HepG2 (cell line): ENCODE measurements around the gene SNAPC4. TPM values are rescaled to one million over a fixed set of nuclear protein-coding genes. Genes with fewer than 3 reads are reported as not detected.

Source experiments
- GLI4 ChIP-seq: sonication (generic); formaldehyde crosslinking; IDR thresholded peaks from 2 replicates; pipeline ENCODE4 v1.5.1; 2020; ENCODE audit warnings: missing genetic modification reagents, mild to moderate bottlenecking, moderate library complexity, borderline replicate concordance
- IRX3 ChIP-seq: sonication (generic); formaldehyde crosslinking; IDR thresholded peaks from 2 replicates; pipeline ENCODE4 v1.8.1; 2023; ENCODE audit warnings: mild to moderate bottlenecking, low read depth, missing genetic modification reagents, borderline replicate concordance
- JUN ChIP-seq: sonication (generic); formaldehyde crosslinking; IDR thresholded peaks from 2 replicates; pipeline ENCODE4 v1.4.0; 2020; ENCODE audit warnings: mild to moderate bottlenecking, missing genetic modification reagents
- NFYB ChIP-seq: sonication (generic); formaldehyde crosslinking; IDR thresholded peaks from 2 replicates; pipeline ENCODE4 v1.4.0; 2020; ENCODE audit warnings: missing genetic modification reagents
- NR1H2 ChIP-seq: sonication (generic); formaldehyde crosslinking; IDR thresholded peaks from 2 replicates; pipeline ENCODE4 v1.8.1; 2022; ENCODE audit warnings: low read depth, missing genetic modification reagents, borderline replicate concordance
- ZNF569 ChIP-seq: sonication (generic); formaldehyde crosslinking; IDR thresholded peaks from 2 replicates; pipeline ENCODE4 v1.5.0; 2020; ENCODE audit warnings: mild to moderate bottlenecking, missing genetic modification reagents, moderate library complexity, borderline replicate concordance
- ZNF674 ChIP-seq: sonication (generic); formaldehyde crosslinking; IDR thresholded peaks from 2 replicates; pipeline ENCODE4 v1.5.0; 2020; ENCODE audit warnings: low read depth, mild to moderate bottlenecking, missing genetic modification reagents
- ZNF704 ChIP-seq: sonication (generic); formaldehyde crosslinking; IDR thresholded peaks from 2 replicates; pipeline ENCODE4 v1.8.1; 2023; ENCODE audit warnings: mild to moderate bottlenecking, inconsistent platforms, moderate library complexity, missing genetic modification reagents, borderline replicate concordance
- polyA plus RNA-seq, 8 experiments: library from polyadenylated mRNA; depleted of rRNA in 3 of 8; stranded (reverse) in 7 of 8; unstranded in 1 of 8; fragments of >200 nt; fragmentation: Illumina TruSeq in 4 of 8; extraction: Trizol in 4 of 8; gene quantifications; 2 replicates each; pipeline versions ENCODE4 v1.2.1 to v1.2.3, GENCODE V29; 2011 to 2016; ENCODE audit warnings: low read depth in 4 of 8, missing spikeins in 1 of 8, mixed read lengths in 1 of 8; ENCODE audit not compliant: insufficient read depth in 1 of 8
- total RNA-seq, 5 experiments: library from RNA; depleted of rRNA; stranded (reverse); fragments of >200 nt; fragmentation: Illumina TruSeq; extraction: Trizol; gene quantifications; 2 replicates each; pipeline ENCODE4 v1.2.3, GENCODE V29; 2016; ENCODE audit warnings: low read depth in 1 of 5
- TF ChIP-seq, protein P1 (sequence below): sonication (generic); formaldehyde crosslinking; conservative IDR thresholded peaks from 2 replicates; pipeline ENCODE4 v1.4.0; 2020; ENCODE audit warnings: missing genetic modification reagents
- TF ChIP-seq, protein P2 (sequence below): sonication (generic); formaldehyde crosslinking; IDR thresholded peaks from 2 replicates; pipeline ENCODE4 v1.4.0; 2020; ENCODE audit warnings: mild to moderate bottlenecking, missing genetic modification reagents
- TF ChIP-seq, protein P3 (sequence below): sonication (generic); formaldehyde crosslinking; IDR thresholded peaks from 2 replicates; pipeline ENCODE4 v1.5.1; 2020; ENCODE audit warnings: missing genetic modification reagents, mild to moderate bottlenecking, borderline replicate concordance
- TF ChIP-seq, protein P4 (sequence below): IDR thresholded peaks from 2 replicates; pipeline ENCODE4 v1.6.1; 2016; ENCODE audit warnings: low read depth, missing genetic modification reagents, missing compliant biosample characterization

The SNAPC4 gene
- total and polyA plus RNA-seq, 2 of the 13 experiments (the other 11 are each of a cell fraction or from before 2014, with no cell fraction given): 2.0 to 6.0 TPM

DNA sequence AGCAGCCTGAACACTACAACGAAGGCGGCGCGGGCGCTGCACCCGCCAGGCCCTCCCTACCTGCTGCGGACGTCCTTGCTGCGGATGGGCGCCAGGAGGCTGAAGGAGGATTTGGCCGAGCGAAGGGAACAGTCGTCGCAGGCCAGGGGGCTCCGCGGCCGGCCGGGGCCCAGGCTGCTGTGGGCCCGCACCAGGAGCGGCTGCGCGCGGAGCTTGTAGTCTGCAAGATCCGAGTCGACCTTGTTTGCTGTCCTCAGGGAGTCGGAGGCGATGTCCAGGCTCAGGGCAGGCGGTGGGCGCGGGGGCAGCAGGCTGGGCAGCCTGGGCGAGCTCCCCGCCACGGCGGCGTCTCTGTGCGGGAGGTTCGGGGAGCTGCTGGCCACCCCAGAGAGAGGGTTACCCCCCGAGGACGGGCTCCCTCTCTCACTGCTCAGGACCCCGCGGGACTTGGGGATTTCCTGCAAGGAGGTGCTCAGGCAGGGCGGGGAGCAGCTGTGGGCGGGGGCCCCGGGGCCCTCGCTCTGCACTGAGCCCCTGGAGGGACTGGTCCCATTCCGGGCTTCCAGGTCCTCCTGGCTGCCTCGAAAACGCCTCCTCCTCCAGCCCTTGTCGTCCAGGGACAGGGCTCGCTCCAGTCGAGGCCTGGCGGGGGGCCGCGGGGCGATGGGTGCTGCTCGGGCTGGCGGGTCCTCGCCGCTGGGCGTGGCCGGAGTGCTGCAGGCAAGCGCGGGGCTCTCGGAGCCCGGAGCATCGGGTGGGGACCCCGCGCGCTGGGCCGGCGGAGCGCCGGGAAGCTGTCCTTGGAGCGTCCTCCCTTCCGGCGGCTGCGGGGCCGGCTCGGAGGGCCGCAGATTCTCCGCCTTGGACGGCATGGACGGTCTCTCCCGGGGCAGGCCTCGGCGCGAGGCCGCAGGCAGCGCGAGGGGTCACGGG lies 38.8 kb upstream of the SNAPC4 start (continued):
- TF ChIP-seq, protein P1, sequence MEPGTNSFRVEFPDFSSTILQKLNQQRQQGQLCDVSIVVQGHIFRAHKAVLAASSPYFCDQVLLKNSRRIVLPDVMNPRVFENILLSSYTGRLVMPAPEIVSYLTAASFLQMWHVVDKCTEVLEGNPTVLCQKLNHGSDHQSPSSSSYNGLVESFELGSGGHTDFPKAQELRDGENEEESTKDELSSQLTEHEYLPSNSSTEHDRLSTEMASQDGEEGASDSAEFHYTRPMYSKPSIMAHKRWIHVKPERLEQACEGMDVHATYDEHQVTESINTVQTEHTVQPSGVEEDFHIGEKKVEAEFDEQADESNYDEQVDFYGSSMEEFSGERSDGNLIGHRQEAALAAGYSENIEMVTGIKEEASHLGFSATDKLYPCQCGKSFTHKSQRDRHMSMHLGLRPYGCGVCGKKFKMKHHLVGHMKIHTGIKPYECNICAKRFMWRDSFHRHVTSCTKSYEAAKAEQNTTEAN: no peak
- TF ChIP-seq ZNF674 (CRISPR knock-in tag) (no peak), IRX3 (no peak), JUN (no peak), NFYB (no peak), ZNF569 (no peak), ZNF704 (CRISPR knock-in tag) (no peak), NR1H2 (CRISPR knock-in tag) (no peak), GLI4 (CRISPR knock-in tag) (no peak; the same call in 1 of the 2 replicates)
- TF ChIP-seq, protein P2, sequence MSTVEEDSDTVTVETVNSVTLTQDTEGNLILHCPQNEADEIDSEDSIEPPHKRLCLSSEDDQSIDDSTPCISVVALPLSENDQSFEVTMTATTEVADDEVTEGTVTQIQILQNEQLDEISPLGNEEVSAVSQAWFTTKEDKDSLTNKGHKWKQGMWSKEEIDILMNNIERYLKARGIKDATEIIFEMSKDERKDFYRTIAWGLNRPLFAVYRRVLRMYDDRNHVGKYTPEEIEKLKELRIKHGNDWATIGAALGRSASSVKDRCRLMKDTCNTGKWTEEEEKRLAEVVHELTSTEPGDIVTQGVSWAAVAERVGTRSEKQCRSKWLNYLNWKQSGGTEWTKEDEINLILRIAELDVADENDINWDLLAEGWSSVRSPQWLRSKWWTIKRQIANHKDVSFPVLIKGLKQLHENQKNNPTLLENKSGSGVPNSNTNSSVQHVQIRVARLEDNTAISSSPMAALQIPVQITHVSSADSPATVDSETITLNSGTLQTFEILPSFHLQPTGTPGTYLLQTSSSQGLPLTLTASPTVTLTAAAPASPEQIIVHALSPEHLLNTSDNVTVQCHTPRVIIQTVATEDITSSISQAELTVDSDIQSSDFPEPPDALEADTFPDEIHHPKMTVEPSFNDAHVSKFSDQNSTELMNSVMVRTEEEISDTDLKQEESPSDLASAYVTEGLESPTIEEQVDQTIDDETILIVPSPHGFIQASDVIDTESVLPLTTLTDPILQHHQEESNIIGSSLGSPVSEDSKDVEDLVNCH (CRISPR knock-in tag): no peak
- TF ChIP-seq, protein P3, sequence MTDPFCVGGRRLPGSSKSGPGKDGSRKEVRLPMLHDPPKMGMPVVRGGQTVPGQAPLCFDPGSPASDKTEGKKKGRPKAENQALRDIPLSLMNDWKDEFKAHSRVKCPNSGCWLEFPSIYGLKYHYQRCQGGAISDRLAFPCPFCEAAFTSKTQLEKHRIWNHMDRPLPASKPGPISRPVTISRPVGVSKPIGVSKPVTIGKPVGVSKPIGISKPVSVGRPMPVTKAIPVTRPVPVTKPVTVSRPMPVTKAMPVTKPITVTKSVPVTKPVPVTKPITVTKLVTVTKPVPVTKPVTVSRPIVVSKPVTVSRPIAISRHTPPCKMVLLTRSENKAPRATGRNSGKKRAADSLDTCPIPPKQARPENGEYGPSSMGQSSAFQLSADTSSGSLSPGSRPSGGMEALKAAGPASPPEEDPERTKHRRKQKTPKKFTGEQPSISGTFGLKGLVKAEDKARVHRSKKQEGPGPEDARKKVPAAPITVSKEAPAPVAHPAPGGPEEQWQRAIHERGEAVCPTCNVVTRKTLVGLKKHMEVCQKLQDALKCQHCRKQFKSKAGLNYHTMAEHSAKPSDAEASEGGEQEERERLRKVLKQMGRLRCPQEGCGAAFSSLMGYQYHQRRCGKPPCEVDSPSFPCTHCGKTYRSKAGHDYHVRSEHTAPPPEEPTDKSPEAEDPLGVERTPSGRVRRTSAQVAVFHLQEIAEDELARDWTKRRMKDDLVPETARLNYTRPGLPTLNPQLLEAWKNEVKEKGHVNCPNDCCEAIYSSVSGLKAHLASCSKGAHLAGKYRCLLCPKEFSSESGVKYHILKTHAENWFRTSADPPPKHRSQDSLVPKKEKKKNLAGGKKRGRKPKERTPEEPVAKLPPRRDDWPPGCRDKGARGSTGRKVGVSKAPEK (CRISPR knock-in tag): no peak
- TF ChIP-seq, protein P4, sequence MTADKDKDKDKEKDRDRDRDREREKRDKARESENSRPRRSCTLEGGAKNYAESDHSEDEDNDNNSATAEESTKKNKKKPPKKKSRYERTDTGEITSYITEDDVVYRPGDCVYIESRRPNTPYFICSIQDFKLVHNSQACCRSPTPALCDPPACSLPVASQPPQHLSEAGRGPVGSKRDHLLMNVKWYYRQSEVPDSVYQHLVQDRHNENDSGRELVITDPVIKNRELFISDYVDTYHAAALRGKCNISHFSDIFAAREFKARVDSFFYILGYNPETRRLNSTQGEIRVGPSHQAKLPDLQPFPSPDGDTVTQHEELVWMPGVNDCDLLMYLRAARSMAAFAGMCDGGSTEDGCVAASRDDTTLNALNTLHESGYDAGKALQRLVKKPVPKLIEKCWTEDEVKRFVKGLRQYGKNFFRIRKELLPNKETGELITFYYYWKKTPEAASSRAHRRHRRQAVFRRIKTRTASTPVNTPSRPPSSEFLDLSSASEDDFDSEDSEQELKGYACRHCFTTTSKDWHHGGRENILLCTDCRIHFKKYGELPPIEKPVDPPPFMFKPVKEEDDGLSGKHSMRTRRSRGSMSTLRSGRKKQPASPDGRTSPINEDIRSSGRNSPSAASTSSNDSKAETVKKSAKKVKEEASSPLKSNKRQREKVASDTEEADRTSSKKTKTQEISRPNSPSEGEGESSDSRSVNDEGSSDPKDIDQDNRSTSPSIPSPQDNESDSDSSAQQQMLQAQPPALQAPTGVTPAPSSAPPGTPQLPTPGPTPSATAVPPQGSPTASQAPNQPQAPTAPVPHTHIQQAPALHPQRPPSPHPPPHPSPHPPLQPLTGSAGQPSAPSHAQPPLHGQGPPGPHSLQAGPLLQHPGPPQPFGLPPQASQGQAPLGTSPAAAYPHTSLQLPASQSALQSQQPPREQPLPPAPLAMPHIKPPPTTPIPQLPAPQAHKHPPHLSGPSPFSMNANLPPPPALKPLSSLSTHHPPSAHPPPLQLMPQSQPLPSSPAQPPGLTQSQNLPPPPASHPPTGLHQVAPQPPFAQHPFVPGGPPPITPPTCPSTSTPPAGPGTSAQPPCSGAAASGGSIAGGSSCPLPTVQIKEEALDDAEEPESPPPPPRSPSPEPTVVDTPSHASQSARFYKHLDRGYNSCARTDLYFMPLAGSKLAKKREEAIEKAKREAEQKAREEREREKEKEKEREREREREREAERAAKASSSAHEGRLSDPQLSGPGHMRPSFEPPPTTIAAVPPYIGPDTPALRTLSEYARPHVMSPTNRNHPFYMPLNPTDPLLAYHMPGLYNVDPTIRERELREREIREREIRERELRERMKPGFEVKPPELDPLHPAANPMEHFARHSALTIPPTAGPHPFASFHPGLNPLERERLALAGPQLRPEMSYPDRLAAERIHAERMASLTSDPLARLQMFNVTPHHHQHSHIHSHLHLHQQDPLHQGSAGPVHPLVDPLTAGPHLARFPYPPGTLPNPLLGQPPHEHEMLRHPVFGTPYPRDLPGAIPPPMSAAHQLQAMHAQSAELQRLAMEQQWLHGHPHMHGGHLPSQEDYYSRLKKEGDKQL (CRISPR knock-in tag): no peak
